Thyroid gland (tissue), 4 donors: Measurements from ENCODE around the gene SLC29A3.

Experiments used
- POLR2A ChIP-seq, 2 donors: fragments of 450-650 bp; IDR thresholded peaks; one replicate each; pipeline ENCODE4 v1.6.1; 2017; ENCODE audit warnings: antibody characterized with exemption in 2 of 2, mild to moderate bottlenecking in 2 of 2, moderate library complexity in 1 of 2
- TF ChIP-seq, protein P1 (sequence below), 6 experiments: fragments of 200-600 bp in 3 of 6; fragments of 450-650 bp in 3 of 6; sonication (generic) in 3 of 6; IDR thresholded peaks; one replicate each; pipeline ENCODE4 v1.5.1; 2016 to 2019; ENCODE audit warnings: antibody characterized with exemption in 6 of 6, mild to moderate bottlenecking in 2 of 6, inconsistent platforms in 1 of 6, moderate library complexity in 1 of 6

DNA sequence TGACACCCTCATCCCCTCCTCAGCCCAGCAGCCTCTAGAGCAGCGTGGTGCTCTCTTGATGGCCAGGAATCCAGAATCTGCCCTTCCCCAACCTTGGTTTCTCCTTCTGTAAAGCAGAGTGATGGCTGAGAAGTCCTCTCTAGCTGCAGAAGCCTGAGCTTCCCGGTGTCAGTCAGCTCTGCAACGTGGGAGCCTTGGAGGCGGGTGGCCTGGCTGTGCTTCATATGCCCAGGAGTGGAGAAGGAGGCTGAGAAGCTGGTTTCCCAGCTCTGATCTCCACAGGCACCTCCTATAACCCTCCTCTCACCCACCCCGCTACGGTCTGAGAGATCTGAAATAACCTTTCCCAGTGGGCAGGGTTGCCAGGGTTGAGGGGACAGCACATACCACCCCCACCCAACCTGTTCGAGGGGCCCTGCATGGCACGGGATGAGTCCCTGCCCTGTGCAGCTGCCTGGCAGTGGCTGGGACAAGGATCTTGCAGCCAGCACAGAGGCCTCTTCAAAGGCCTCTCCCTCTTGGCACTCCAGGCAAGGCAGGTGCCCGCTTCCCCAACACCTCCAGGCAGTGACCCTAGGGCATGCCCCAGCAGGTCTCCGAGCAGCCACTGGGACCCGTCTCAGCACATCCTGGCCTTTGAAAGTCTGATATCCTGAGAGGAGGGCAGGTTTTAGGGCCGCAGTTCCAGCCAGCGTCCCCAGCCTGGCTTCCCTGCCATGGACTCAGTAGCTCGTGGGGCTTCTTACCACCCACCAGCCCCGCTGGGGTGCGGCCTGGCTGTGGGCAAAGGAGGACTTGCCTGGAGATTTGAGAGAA is 18.3 kb upstream of the SLC29A3 start:
- TF ChIP-seq, protein P1, sequence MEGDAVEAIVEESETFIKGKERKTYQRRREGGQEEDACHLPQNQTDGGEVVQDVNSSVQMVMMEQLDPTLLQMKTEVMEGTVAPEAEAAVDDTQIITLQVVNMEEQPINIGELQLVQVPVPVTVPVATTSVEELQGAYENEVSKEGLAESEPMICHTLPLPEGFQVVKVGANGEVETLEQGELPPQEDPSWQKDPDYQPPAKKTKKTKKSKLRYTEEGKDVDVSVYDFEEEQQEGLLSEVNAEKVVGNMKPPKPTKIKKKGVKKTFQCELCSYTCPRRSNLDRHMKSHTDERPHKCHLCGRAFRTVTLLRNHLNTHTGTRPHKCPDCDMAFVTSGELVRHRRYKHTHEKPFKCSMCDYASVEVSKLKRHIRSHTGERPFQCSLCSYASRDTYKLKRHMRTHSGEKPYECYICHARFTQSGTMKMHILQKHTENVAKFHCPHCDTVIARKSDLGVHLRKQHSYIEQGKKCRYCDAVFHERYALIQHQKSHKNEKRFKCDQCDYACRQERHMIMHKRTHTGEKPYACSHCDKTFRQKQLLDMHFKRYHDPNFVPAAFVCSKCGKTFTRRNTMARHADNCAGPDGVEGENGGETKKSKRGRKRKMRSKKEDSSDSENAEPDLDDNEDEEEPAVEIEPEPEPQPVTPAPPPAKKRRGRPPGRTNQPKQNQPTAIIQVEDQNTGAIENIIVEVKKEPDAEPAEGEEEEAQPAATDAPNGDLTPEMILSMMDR (IDR thresholded peaks at IDR 0.05): no peak
- no peak for TF ChIP-seq POLR2A (IDR thresholded peaks at IDR 0.05)
